HEK293 (cell line): ENCODE results near the gene BIK.
A peak's percentile ranks its signal among the peaks of the same experiment; 100 is the strongest.

Experiments
- CTCF ChIA-PET: fragments of 350-600 bp; formaldehyde crosslinking; extraction: SDS; loops from one replicate; lab custom pipeline; 2021; ENCODE audit warnings: antibody characterized with exemption; lab: Yijun Ruan, JAX
- POLR2A ChIA-PET: fragments of 300-600 bp; formaldehyde crosslinking; extraction: SDS; loops from one replicate; lab custom pipeline; 2020; ENCODE audit warnings: antibody characterized with exemption, inconsistent platforms; lab: Yijun Ruan, JAX
- H3K27ac ChIP-seq: fragments of 200-500 bp; sonication (Bioruptor generic); 2 replicates; pipeline ENCODE4 v1.5.1; 2014; ENCODE audit warnings: low read depth, low read length, control low read depth, inconsistent platforms; ENCODE audit errors: extremely low read depth
- H3K36me3 ChIP-seq, 2 experiments: fragments of 200-500 bp in 1 of 2; sonication (Bioruptor generic) in 1 of 2; 1 replicate in 1 of 2; 2 replicates in 1 of 2; pipeline ENCODE4 v1.5.1; 2014 to 2017; ENCODE audit warnings: inconsistent platforms in 2 of 2, low read length in 2 of 2; ENCODE audit not compliant: control insufficient read depth in 2 of 2, insufficient read depth in 1 of 2
- H3K4me1 ChIP-seq: fragments of 200-500 bp; sonication (Bioruptor generic); 2 replicates; pipeline ENCODE4 v1.5.1; 2014; ENCODE audit warnings: mild to moderate bottlenecking, low read length, inconsistent platforms; ENCODE audit not compliant: control insufficient read depth, insufficient read depth
- H3K4me3 ChIP-seq: 2 replicates; pipeline ENCODE4 v1.5.1; 2011; ENCODE audit warnings: low read depth, mild to moderate bottlenecking, control low read depth, low read length, moderate library complexity
- H3K9me3 ChIP-seq: fragments of 200-500 bp; sonication (Bioruptor generic); 2 replicates; pipeline ENCODE4 v1.5.1; 2014; ENCODE audit warnings: low read depth, low read length, inconsistent platforms; ENCODE audit not compliant: control insufficient read depth, insufficient read depth
- GLIS1 ChIP-seq: fragments of 450-650 bp; formaldehyde crosslinking; IDR thresholded peaks from 2 replicates; pipeline ENCODE4 v1.5.1; 2016; ENCODE audit warnings: missing biosample characterization, missing genetic modification characterization
- GLIS2 ChIP-seq: fragments of 450-650 bp; formaldehyde crosslinking; IDR thresholded peaks from 2 replicates; pipeline ENCODE4 v1.5.1; 2016; ENCODE audit warnings: missing biosample characterization, missing genetic modification characterization
- ZIC2 ChIP-seq: fragments of 450-650 bp; formaldehyde crosslinking; IDR thresholded peaks from 2 replicates; pipeline ENCODE4 v1.5.1; 2016; ENCODE audit warnings: missing biosample characterization, missing genetic modification characterization
- ZNF48 ChIP-seq: fragments of 450-650 bp; formaldehyde crosslinking; IDR thresholded peaks from 2 replicates; pipeline ENCODE4 v1.5.1; 2016; ENCODE audit warnings: missing biosample characterization, missing genetic modification characterization
- ZNF558 ChIP-seq: fragments of 450-650 bp; formaldehyde crosslinking; IDR thresholded peaks from 2 replicates; pipeline ENCODE4 v1.5.1; 2016; ENCODE audit warnings: missing biosample characterization, missing genetic modification characterization
- ZNF768 ChIP-seq: fragments of 450-650 bp; formaldehyde crosslinking; IDR thresholded peaks from 2 replicates; pipeline ENCODE4 v1.5.1; 2018; ENCODE audit warnings: missing biosample characterization, mild to moderate bottlenecking, missing genetic modification characterization
- ZXDB ChIP-seq: fragments of 450-650 bp; formaldehyde crosslinking; IDR thresholded peaks from 2 replicates; pipeline ENCODE4 v1.5.1; 2016; ENCODE audit warnings: missing biosample characterization, missing genetic modification characterization
- TF ChIP-seq, protein P1 (sequence below): sonication (generic); formaldehyde crosslinking; IDR thresholded peaks from 2 replicates; pipeline ENCODE4 v1.8.1; 2022; ENCODE audit warnings: mild to moderate bottlenecking, moderate library complexity, missing genetic modification reagents
- TF ChIP-seq, protein P2 (sequence below): fragments of 450-650 bp; formaldehyde crosslinking; IDR thresholded peaks from 2 replicates; pipeline ENCODE4 v1.5.1; 2016; ENCODE audit warnings: missing biosample characterization, missing genetic modification characterization

Gene BIK

DNA sequence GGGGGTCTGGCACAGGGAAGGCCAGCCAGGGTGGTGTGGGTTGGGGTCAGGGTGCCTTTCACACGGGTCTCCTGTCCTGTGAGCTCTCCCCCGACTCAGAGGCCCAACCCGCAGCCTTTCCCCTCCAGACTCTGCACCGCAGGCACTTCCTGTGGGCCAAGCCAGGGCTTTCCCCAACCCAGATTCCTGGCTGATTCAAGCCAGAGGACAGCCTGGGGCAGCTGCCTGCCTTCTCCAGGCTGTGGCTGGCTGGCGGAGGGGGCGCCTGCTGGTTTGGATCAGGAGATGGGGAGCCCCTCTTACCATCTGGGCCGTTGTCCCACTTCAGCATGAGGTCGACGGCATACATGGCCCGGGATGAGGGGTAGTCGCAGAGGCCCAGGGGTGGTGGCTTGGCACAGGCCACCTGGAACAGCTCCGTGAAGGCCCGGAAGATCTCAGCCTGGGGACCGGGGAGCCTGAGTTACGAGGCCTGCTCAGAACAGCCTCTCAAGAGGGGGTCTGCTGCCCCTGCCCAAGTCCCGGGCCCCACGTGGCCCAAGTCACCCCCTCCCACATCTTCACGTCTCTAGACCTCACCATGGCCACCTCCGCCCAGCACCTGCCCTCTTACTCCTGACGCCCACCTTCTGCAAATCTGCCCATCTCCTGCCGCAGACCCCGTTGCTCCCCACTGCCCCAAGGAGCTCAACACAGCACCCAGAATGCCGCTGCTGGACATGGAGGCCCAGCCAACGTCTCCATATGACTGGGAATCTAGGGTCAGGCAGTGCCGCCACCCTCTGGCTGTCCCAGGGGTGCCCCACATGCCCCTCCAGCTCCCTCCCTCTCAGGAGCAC, 58.1 kb downstream of the BIK start:
- ChIA-PET CTCF (no interaction called here), POLR2A (no interaction called here)
- no peaks in the 10 kb centered on the region for H3K9me3 ChIP-seq
- H3K36me3 ChIP-seq, result peaks cover 14 to 70% of the 10 kb centered on the region in 2 experiments; a peak in 2 of 3 replicates
- TF ChIP-seq GLIS2 (tag by site-specific recombination) (0 out of 2 replicates have a peak, but pooled peaks have one; percentile 17), ZXDB (tag by site-specific recombination) (no peak)
- H3K27ac ChIP-seq, result no peak overlapping the region
- H3K4me1 ChIP-seq, result no peaks in the 10 kb centered on the region
- H3K4me3 ChIP-seq, result no peak overlapping the region

DNA sequence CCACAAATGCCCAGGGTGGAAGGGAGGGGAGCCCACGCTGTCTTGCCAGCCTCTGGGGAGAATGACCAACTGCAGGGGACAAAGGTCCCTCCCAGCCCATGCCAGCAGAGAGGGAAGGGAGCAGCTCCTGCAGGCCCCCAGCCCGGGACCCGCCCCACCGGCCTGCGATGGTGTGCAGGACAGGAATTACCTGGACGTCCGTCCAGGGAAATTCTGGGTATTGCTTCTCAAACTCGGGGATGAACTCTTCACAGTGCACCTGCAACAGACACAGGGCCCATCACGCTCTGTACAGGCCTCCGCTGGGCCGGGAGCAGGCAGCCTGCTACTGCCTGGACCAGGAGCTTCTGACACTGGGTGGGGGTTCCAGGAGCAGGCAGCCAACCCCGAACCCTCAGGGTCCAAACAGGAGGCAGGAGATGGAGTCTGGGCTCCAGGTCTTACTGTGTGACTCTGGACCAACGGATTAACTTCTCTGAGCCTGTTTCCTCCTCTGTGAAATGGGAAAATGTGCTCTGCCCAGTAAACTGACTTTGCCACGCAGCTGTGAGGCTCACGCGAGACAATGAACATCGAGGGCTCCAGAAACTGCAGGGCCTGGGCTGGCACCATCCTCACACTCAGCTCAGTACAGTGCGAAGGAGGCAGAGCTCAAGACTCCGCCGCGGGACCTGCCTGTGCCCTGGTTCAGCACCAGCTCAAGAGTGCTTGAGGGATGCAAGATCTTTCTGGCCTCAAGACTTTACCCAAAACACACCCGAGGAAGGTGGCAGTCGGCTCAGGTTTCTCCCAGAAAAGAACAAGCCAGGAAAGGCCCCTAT, 59.0 kb downstream of the BIK start:
- Histone ChIP-seq H3K4me3 (no peak overlapping the region), H3K9me3 (no peaks in the 10 kb centered on the region), H3K27ac (no peak overlapping the region), H3K36me3 (peaks cover 14 to 78% of the 10 kb centered on the region in 2 experiments; a peak in 2 of 3 replicates), H3K4me1 (no peaks in the 10 kb centered on the region)
- peak; percentile 61; the same call in 1 of the 2 replicates for TF ChIP-seq ZNF768
- TF ChIP-seq, protein P1, sequence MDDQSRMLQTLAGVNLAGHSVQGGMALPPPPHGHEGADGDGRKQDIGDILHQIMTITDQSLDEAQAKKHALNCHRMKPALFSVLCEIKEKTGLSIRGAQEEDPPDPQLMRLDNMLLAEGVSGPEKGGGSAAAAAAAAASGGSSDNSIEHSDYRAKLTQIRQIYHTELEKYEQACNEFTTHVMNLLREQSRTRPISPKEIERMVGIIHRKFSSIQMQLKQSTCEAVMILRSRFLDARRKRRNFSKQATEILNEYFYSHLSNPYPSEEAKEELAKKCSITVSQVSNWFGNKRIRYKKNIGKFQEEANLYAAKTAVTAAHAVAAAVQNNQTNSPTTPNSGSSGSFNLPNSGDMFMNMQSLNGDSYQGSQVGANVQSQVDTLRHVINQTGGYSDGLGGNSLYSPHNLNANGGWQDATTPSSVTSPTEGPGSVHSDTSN, result no peak
- CTCF ChIA-PET, result interaction anchor here (1.2 kb wide), 1 partner anchor 18 kb away, joined by 3 read pairs; the partner anchor contains the start of gene TTLL12
- POLR2A ChIA-PET, result interaction anchor here (0.7 to 2.0 kb wide), 2 partner anchors 16 to 18 kb away, joined by 3 to 8 read pairs; partner anchors contain the start of gene TTLL12

DNA sequence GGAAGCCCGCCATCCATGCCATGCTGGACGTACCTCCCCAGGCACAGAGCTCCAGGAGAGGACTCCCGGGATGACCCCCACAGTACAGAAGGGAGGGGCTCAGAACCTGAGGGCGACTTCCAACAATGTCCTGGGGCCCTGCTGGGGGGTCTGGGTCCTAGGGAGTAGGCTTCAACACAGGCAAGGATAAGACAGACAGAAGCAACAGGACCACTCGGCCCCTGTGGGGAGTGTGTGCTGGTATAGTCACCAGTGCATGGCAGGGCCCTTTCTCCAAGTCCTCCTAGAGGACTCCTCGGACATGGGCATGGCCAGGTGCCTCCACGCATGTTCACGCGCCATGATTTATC, 59.6 kb downstream of the BIK start:
- H3K4me1 ChIP-seq, result no peaks in the 10 kb centered on the region
- no peak overlapping the region for H3K27ac ChIP-seq
- TF ChIP-seq ZIC2 (tag by site-specific recombination) (peak; percentile 79), ZNF48 (tag by site-specific recombination) (no peak), GLIS1 (peak; percentile 81)
- POLR2A ChIA-PET, result interaction anchor here (0.7 to 2.0 kb wide), 3 partner anchors 15 to 17 kb away, joined by 3 to 8 read pairs (median 3); partner anchors contain the start of gene TTLL12
- peaks cover 14 to 84% of the 10 kb centered on the region in 2 experiments; a peak in 2 of 3 replicates for H3K36me3 ChIP-seq
- H3K9me3 ChIP-seq, result no peaks in the 10 kb centered on the region
- CTCF ChIA-PET, result interaction anchor here (1.2 kb wide), 1 partner anchor 17 kb away, joined by 3 read pairs; the partner anchor contains the start of gene TTLL12
- H3K4me3 ChIP-seq, result no peak overlapping the region

DNA sequence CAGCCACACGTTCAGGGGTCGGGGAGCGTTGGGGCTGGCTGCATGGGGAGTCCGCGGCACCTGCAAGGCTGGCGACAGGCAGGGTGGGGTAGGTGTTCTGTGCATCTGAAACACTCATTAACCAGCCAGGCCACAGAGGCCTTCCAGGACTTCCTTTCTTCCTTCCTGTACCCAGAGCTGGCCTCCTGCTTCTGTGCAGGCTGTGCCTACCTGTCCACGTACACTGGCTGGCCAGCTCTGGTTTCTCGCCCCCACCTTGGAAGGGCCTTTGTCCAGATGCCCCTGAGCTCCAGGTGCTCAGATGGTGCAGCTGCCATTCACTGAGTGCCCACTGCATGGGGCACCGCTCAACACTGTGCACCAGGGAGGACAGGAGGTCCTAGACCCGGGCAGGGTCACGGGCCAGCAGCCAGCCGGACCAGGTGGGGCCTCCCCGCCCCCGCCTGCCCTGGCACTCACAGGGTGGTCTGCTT, 60.5 kb downstream of the BIK start:
- Histone ChIP-seq H3K36me3 (peaks cover 20 to 91% of the 10 kb centered on the region in 2 experiments; a peak in 2 of 3 replicates), H3K4me1 (no peaks in the 10 kb centered on the region), H3K27ac (no peak overlapping the region), H3K9me3 (no peaks in the 10 kb centered on the region), H3K4me3 (no peak overlapping the region)
- CTCF ChIA-PET, result no interaction called here
- TF ChIP-seq, protein P2, sequence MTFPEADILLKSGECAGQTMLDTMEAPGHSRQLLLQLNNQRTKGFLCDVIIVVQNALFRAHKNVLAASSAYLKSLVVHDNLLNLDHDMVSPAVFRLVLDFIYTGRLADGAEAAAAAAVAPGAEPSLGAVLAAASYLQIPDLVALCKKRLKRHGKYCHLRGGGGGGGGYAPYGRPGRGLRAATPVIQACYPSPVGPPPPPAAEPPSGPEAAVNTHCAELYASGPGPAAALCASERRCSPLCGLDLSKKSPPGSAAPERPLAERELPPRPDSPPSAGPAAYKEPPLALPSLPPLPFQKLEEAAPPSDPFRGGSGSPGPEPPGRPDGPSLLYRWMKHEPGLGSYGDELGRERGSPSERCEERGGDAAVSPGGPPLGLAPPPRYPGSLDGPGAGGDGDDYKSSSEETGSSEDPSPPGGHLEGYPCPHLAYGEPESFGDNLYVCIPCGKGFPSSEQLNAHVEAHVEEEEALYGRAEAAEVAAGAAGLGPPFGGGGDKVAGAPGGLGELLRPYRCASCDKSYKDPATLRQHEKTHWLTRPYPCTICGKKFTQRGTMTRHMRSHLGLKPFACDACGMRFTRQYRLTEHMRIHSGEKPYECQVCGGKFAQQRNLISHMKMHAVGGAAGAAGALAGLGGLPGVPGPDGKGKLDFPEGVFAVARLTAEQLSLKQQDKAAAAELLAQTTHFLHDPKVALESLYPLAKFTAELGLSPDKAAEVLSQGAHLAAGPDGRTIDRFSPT, result peak; percentile 27; the same call in 1 of the 2 replicates
- no peak for TF ChIP-seq ZNF558
- POLR2A ChIA-PET, result interaction anchor here (1.4 to 2.0 kb wide), 2 partner anchors 14 to 16 kb away, joined by 3 to 8 read pairs; no protein-coding TSS in a partner anchor
